GM19193 (cell line): ENCODE measurements around the gene RHBG.

Source experiments
- POLR2A ChIP-seq: IDR thresholded peaks from 4 replicates; pipeline ENCODE4 v1.6.1; 2011; ENCODE audit not compliant: insufficient read depth, insufficient read length; ENCODE audit errors: extremely low read depth

The RHBG gene

GRCh38 chr1:156421939-156422601, 53.1 kb downstream of the RHBG start:
- no peak for TF ChIP-seq POLR2A

GRCh38 chr1:156422602-156423091, 53.6 kb downstream of the RHBG start:
- TF ChIP-seq POLR2A, result no peak

GRCh38 chr1:156423422-156424352, 54.7 kb downstream of the RHBG start:
- TF ChIP-seq POLR2A, result no peak

- no peak for TF ChIP-seq POLR2A
Measured at GRCh38 chr1:156424806-156425432, 55.9 kb downstream of the RHBG start.

- no peak for TF ChIP-seq POLR2A
Measured at GRCh38 chr1:156425943-156426342, 56.9 kb downstream of the RHBG start.

- no peak for TF ChIP-seq POLR2A
Measured at GRCh38 chr1:156427957-156428356, 58.9 kb downstream of the RHBG start.

GRCh38 chr1:156428746-156429288, 59.8 kb downstream of the RHBG start:
- TF ChIP-seq POLR2A, result no peak

GRCh38 chr1:156429313-156430060, 60.5 kb downstream of the RHBG start:
- TF ChIP-seq POLR2A, result no peak

GRCh38 chr1:156430303-156430702, 61.3 kb downstream of the RHBG start:
- TF ChIP-seq POLR2A, result no peak

- TF ChIP-seq POLR2A, result no peak
Measured at GRCh38 chr1:156430866-156431265, 61.9 kb downstream of the RHBG start.

- TF ChIP-seq POLR2A, result no peak
Measured at GRCh38 chr1:156431366-156431765, 62.4 kb downstream of the RHBG start.

- TF ChIP-seq POLR2A, result no peak
Measured at GRCh38 chr1:156431769-156432668, 63.0 kb downstream of the RHBG start.

GRCh38 chr1:156432669-156433018, 63.6 kb downstream of the RHBG start:
- TF ChIP-seq POLR2A, result no peak

GRCh38 chr1:156433032-156433431, 64.0 kb downstream of the RHBG start:
- TF ChIP-seq POLR2A, result no peak

- no peak for TF ChIP-seq POLR2A
Measured at GRCh38 chr1:156433602-156434001, 64.6 kb downstream of the RHBG start.
